Kidney (tissue), 14 donors: ENCODE data around the gene TMEM88. TPM values are rescaled to one million over a fixed set of nuclear protein-coding genes. Genes with fewer than 3 reads are reported as not detected.

Source experiments
- DNase-seq, 5 donors: peaks; one replicate each; pipeline ENCODE4 v3.0.0-alpha.2; 2013 to 2020
- FAIRE-seq: peaks from 2 replicates; lab custom pipeline; 2012; peaks lifted over from hg19 to GRCh38; lab: Jason Lieb, UNC
- H3K27ac ChIP-seq, 2 donors: one replicate each; pipeline ENCODE4 v1.7.0; 2013; ENCODE audit warnings: low read depth in 2 of 2, low read length in 2 of 2, inconsistent platforms in 1 of 2
- H3K27me3 ChIP-seq: one replicate; pipeline ENCODE4 v1.7.1; 2013; ENCODE audit warnings: low read length, inconsistent platforms; ENCODE audit not compliant: control insufficient read depth, insufficient read depth
- H3K36me3 ChIP-seq, 3 donors: one replicate each; pipeline versions ENCODE4 v1.7.0 to v1.7.1; 2013; ENCODE audit warnings: low read length in 3 of 3, control low read depth in 1 of 3, inconsistent platforms in 1 of 3; ENCODE audit not compliant: insufficient read depth in 3 of 3, control insufficient read depth in 2 of 3
- H3K4me1 ChIP-seq, 3 donors: one replicate each; pipeline versions ENCODE4 v1.7.0 to v1.7.1; 2013; ENCODE audit warnings: low read length in 3 of 3, inconsistent platforms in 1 of 3, low read depth in 1 of 3; ENCODE audit not compliant: control insufficient read depth in 2 of 3, insufficient read depth in 2 of 3
- H3K4me3 ChIP-seq, 3 donors: one replicate each; pipeline versions ENCODE4 v1.7.0 to v1.8.1; 2013; ENCODE audit warnings: low read length in 3 of 3, control low read depth in 1 of 3, inconsistent platforms in 1 of 3
- H3K9ac ChIP-seq, 3 donors: one replicate each; pipeline versions ENCODE4 v1.7.0 to v1.7.1; 2013; ENCODE audit warnings: low read length in 3 of 3, control low read depth in 1 of 3, inconsistent platforms in 1 of 3
- H3K9me3 ChIP-seq, 3 donors: one replicate each; pipeline versions ENCODE4 v1.7.0 to v1.7.1; 2013; ENCODE audit warnings: low read length in 3 of 3, control low read depth in 1 of 3, inconsistent platforms in 1 of 3; ENCODE audit not compliant: control insufficient read depth in 2 of 3, insufficient read depth in 1 of 3
- CTCF ChIP-seq: IDR thresholded peaks from 3 replicates; pipeline ENCODE4 v1.5.1; 2012; ENCODE audit warnings: mild to moderate bottlenecking, moderate library complexity, borderline replicate concordance; ENCODE audit not compliant: insufficient read depth; ENCODE audit errors: extremely low read depth
- intact Hi-C: fragments of 100-400 bp; cut with DNase I; formaldehyde crosslinking; loops from one replicate; pipeline ENCODE4 v1.11.1; 2022
- polyA plus RNA-seq: library from polyadenylated mRNA; stranded (reverse); fragments of 350-450 nt; fragmentation: Illumina TruSeq; extraction: RNeasy Lipid Tissue Mini Kit (QIAGEN cat#74804); gene quantifications from one replicate; pipeline ENCODE4 v1.2.3, GENCODE V29; 2014; ENCODE audit warnings: low read depth, low replicate concordance; ENCODE audit not compliant: insufficient read depth
- total RNA-seq: library from RNA; stranded (reverse); fragmentation: NEBNext Ultra II Directional; extraction: Animal tissue kit (Norgen Biotek cat#: 25700); gene quantifications from one replicate; pipeline ENCODE4 v1.2.1, GENCODE V29; 2021
- donor health status: control.
- donor health status: control.
- donor health status: control.
- donor health status: control.
- donor health status: control.
- donor health status: DM: yes; HTN: yes; CAD: no.
- donor health status: Normal renal cell carcinoma (clear cell type).

The TMEM88 gene
- total and polyA plus RNA-seq, 2 donors from 2014 or later: 17.6 to 59.8 TPM

GRCh38 chr17:7833011-7833794 lies 21.7 kb upstream of the TMEM88 start:
- FAIRE-seq (no peak), DNase-seq (peak in 3 of 5 donors; percentile 12 to 78 (median 73))
- Histone ChIP-seq H3K27me3 (no peaks in the 10 kb centered on the region), H3K9ac (peak overlapping the region in 1 of 3 donors; percentile 42), H3K4me3 (peak overlapping the region; percentile 29 to 92 (median 60)), H3K4me1 (peaks cover 3 to 15% (median 5%) of the 10 kb centered on the region in 3 donors), H3K9me3 (no peaks in the 10 kb centered on the region), H3K27ac (peak overlapping the region; percentile 65 to 97), H3K36me3 (no peaks in the 10 kb centered on the region)
- no peak for TF ChIP-seq CTCF
- intact Hi-C loops: no loop called here

GRCh38 chr17:7833795-7834541 lies 20.9 kb upstream of the TMEM88 start, which contains the start of gene KDM6B:
TSS of gene KDM6B (plus strand) at chr17:7834217. CDS start at chr17:7845555, 11,338 bp downstream.
- FAIRE-seq: peak; percentile 68

GRCh38 chr17:7834542-7834956 lies 20.3 kb upstream of the TMEM88 start:
- peak overlapping the region; percentile 97 to 99 for H3K27ac ChIP-seq
- no peaks in the 10 kb centered on the region for H3K36me3 ChIP-seq
- H3K27me3 ChIP-seq: no peaks in the 10 kb centered on the region
- no peak for FAIRE-seq
- TF ChIP-seq CTCF: no peak
- intact Hi-C loops: no loop called here
- peak overlapping the region; percentile 66 to 97 (median 80) for H3K9ac ChIP-seq
- peak in 2 of 5 donors; percentile 50 to 89 for DNase-seq
- peak overlapping the region; percentile 79 to 92 (median 91) for H3K4me3 ChIP-seq
- no peaks in the 10 kb centered on the region for H3K9me3 ChIP-seq
- H3K4me1 ChIP-seq: peaks cover 3 to 26% (median 13%) of the 10 kb centered on the region in 3 donors

More at GRCh38 chr17:7833795-7834541, 20.9 kb upstream of the TMEM88 start, which contains the start of gene KDM6B:
- no peaks in the 10 kb centered on the region for H3K27me3 ChIP-seq
- DNase-seq: peak; percentile 96 to 97 (median 97)
- H3K36me3 ChIP-seq: no peaks in the 10 kb centered on the region
- intact Hi-C loops: no loop called here
- H3K9me3 ChIP-seq: no peaks in the 10 kb centered on the region
- H3K4me3 ChIP-seq: peak within 1 kb of the TSS; percentile 79 to 92 (median 91)
- H3K27ac ChIP-seq: peak within 1 kb of the TSS; percentile 97 to 99
- peaks cover 3 to 21% (median 11%) of the 10 kb centered on the region in 3 donors for H3K4me1 ChIP-seq
- peak; percentile 2 for TF ChIP-seq CTCF
- peak within 1 kb of the TSS; percentile 66 to 97 (median 80) for H3K9ac ChIP-seq
